ENCODE results near the gene HNRNPA1.

DNA sequence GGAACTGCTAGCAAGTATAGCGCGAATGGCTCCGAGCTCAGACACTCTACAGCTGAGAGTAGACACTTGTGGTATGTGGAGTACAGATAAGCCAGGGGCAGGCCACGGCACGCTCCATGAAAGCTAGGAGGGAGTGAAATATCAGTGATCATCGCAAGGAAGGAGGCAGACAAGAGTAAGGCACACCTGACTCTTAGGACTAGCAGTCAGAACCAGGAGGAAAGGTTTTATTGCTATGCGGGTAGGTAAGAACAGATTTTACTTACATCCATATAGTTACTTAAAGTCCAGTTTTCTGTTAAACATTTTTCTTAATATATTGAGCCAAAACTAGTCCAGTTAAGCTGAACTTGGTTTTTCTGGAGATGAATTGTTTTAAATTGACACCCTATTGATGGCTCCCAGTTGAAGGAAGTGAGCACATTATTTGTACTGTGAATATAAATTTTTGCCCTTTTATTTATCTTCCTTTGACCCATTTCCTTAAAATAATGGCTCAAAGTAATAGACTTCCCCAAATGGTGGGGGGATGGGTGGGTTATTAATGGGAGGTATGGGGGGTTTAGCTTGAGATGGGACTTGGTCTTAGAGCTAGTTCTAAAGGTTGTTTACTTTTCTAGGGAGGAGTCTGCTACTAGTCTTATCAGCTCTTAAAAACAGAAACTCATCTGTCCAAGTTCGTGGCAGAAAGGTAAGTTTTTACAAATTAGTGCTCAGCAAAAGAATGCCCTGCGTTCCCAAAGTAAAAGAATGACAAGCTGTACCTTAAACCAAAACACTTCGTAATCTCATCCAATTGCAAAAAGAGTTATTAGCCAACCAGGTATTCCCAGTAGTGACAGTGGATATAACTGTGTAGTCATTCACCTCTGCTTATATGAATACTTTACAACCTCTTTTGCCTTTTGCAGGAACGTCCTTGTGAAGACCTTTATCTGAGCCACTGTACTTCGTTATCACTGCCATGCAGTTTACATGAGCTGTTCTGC, 5.8 kb downstream of the HNRNPA1 start:
- TF ChIP-seq EZH2 (IDR thresholded peaks at IDR 0.05), result no peak
- TF ChIP-seq POLR2AphosphoS5 (IDR thresholded peaks at IDR 0.05; ENCODE audit: borderline replicate concordance, low read depth, low read length), result no peak; the same call in 1 of the 2 replicates

Measured in SK-N-MC (cell line).